HEK293 (cell line): ENCODE data around the gene LIPH.

Source experiments
- GFI1B ChIP-seq: fragments of 450-650 bp; formaldehyde crosslinking; IDR thresholded peaks from 2 replicates; pipeline ENCODE4 v1.5.1; 2016; ENCODE audit warnings: missing biosample characterization, missing genetic modification characterization
- GLIS2 ChIP-seq: fragments of 450-650 bp; formaldehyde crosslinking; IDR thresholded peaks from 2 replicates; pipeline ENCODE4 v1.5.1; 2016; ENCODE audit warnings: missing biosample characterization, missing genetic modification characterization
- HOXA7 ChIP-seq: sonication (generic); formaldehyde crosslinking; IDR thresholded peaks from 2 replicates; pipeline ENCODE4 v1.8.1; 2022; ENCODE audit warnings: missing genetic modification reagents, borderline replicate concordance
- OVOL3 ChIP-seq: fragments of 450-650 bp; formaldehyde crosslinking; IDR thresholded peaks from 2 replicates; pipeline ENCODE4 v1.5.1; 2016; ENCODE audit warnings: missing biosample characterization, missing genetic modification characterization
- PRDM4 ChIP-seq: fragments of 450-650 bp; formaldehyde crosslinking; IDR thresholded peaks from 2 replicates; pipeline ENCODE4 v1.5.1; 2017; ENCODE audit warnings: missing biosample characterization, missing genetic modification characterization
- SCRT1 ChIP-seq: fragments of 450-650 bp; formaldehyde crosslinking; IDR thresholded peaks from 2 replicates; pipeline ENCODE4 v1.5.1; 2016; ENCODE audit warnings: missing biosample characterization, missing genetic modification characterization, borderline replicate concordance
- ZBTB1 ChIP-seq: fragments of 450-650 bp; formaldehyde crosslinking; IDR thresholded peaks from 2 replicates; pipeline ENCODE4 v1.5.1; 2016; ENCODE audit warnings: missing biosample characterization, missing genetic modification characterization
- ZNF133 ChIP-seq: fragments of 450-650 bp; formaldehyde crosslinking; IDR thresholded peaks from 2 replicates; pipeline ENCODE4 v1.5.1; 2016; ENCODE audit warnings: missing biosample characterization, missing genetic modification characterization
- ZNF239 ChIP-seq: fragments of 450-650 bp; formaldehyde crosslinking; IDR thresholded peaks from 2 replicates; pipeline ENCODE4 v1.5.1; 2016; ENCODE audit warnings: missing biosample characterization, missing genetic modification characterization
- ZNF280D ChIP-seq: fragments of 450-650 bp; formaldehyde crosslinking; IDR thresholded peaks from 2 replicates; pipeline ENCODE4 v1.5.1; 2016; ENCODE audit warnings: missing biosample characterization, missing genetic modification characterization
- ZNF529 ChIP-seq: fragments of 450-650 bp; formaldehyde crosslinking; IDR thresholded peaks from 2 replicates; pipeline ENCODE4 v1.5.1; 2017; ENCODE audit warnings: missing genetic modification characterization, missing biosample characterization; ENCODE audit not compliant: insufficient replicate concordance
- ZNF664 ChIP-seq: fragments of 450-650 bp; formaldehyde crosslinking; IDR thresholded peaks from 2 replicates; pipeline ENCODE4 v1.5.1; 2016; ENCODE audit warnings: missing biosample characterization, missing genetic modification characterization
- ZNF677 ChIP-seq: fragments of 450-650 bp; IDR thresholded peaks from 2 replicates; pipeline ENCODE4 v1.5.0; 2018; ENCODE audit warnings: missing biosample characterization, mild to moderate bottlenecking, missing genetic modification characterization, moderate library complexity
- ZNF701 ChIP-seq: fragments of 450-650 bp; formaldehyde crosslinking; IDR thresholded peaks from 2 replicates; pipeline ENCODE4 v1.5.1; 2016; ENCODE audit warnings: missing biosample characterization, missing genetic modification characterization
- ZNF785 ChIP-seq: fragments of 450-650 bp; formaldehyde crosslinking; IDR thresholded peaks from 2 replicates; pipeline ENCODE4 v1.5.1; 2016; ENCODE audit warnings: missing biosample characterization, missing genetic modification characterization
- ZNF830 ChIP-seq: fragments of 450-650 bp; IDR thresholded peaks from 2 replicates; pipeline ENCODE4 v1.5.0; 2018; ENCODE audit warnings: missing biosample characterization, missing genetic modification characterization, low read depth, mild to moderate bottlenecking, moderate library complexity
- TF ChIP-seq, protein P1 (sequence below): fragments of 450-650 bp; formaldehyde crosslinking; IDR thresholded peaks from 2 replicates; pipeline ENCODE4 v1.5.1; 2016; ENCODE audit warnings: missing biosample characterization, missing genetic modification characterization
- TF ChIP-seq, protein P2 (sequence below): fragments of 450-650 bp; formaldehyde crosslinking; IDR thresholded peaks from 2 replicates; pipeline ENCODE4 v1.5.1; 2016; ENCODE audit warnings: missing biosample characterization, missing genetic modification characterization
- TF ChIP-seq, protein P3 (sequence below): fragments of 450-650 bp; formaldehyde crosslinking; IDR thresholded peaks from 2 replicates; pipeline ENCODE4 v1.5.1; 2017; ENCODE audit warnings: missing biosample characterization, missing genetic modification characterization
- TF ChIP-seq, protein P4 (sequence below): fragments of 450-650 bp; formaldehyde crosslinking; IDR thresholded peaks from 2 replicates; pipeline ENCODE4 v1.5.1; 2016; ENCODE audit warnings: missing biosample characterization, missing genetic modification characterization, borderline replicate concordance
- TF ChIP-seq, protein P5 (sequence below): IDR thresholded peaks from 2 replicates; pipeline ENCODE4 v1.6.1; 2011; ENCODE audit warnings: mild to moderate bottlenecking, low read depth, low read length, borderline replicate concordance
- TF ChIP-seq, protein P6 (sequence below): fragments of 450-650 bp; formaldehyde crosslinking; IDR thresholded peaks from 2 replicates; pipeline ENCODE4 v1.5.1; 2016; ENCODE audit warnings: missing biosample characterization, missing genetic modification characterization, low read depth
- TF ChIP-seq, protein P7 (sequence below): sonication (generic); formaldehyde crosslinking; IDR thresholded peaks from 2 replicates; pipeline ENCODE4 v1.8.1; 2022; ENCODE audit warnings: mild to moderate bottlenecking, moderate library complexity, missing genetic modification reagents

Gene LIPH

DNA sequence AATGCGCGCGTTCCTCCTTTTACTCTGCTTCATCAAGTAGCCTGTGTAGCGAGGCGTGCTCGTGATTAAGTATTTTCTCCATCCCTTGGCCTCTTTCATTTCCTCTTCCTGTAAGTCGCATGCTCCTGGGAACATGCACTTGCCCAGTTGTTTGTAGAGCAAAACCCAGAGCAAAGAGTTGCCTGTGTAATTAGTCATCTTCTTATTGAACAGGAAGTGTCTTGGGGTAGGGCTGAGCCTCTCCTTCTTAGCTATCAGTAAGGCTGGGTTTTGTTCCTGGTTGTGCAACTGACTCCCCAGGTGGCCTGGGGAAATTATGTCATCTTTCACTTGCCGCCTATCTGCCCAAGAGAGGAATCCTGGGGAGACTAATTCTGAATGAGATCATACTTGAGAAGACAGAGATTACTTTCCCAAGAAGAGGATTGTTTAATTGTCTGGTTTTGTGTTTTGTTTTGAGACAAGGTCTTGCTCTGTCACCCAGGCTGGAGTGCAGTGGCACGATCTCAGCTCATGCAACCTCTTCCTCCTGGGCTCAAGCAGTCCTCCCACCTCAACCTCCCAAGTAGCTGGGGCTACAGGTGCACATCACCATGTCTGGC is 14.9 kb downstream of the LIPH start (continued):
- 0 out of 2 replicates have a peak, but pooled peaks have one; percentile 14 for TF ChIP-seq SCRT1 (tag by site-specific recombination)
- peak; percentile 52; the same call in 1 of the 2 replicates for TF ChIP-seq ZNF280D (tag by site-specific recombination)
- TF ChIP-seq, protein P1, sequence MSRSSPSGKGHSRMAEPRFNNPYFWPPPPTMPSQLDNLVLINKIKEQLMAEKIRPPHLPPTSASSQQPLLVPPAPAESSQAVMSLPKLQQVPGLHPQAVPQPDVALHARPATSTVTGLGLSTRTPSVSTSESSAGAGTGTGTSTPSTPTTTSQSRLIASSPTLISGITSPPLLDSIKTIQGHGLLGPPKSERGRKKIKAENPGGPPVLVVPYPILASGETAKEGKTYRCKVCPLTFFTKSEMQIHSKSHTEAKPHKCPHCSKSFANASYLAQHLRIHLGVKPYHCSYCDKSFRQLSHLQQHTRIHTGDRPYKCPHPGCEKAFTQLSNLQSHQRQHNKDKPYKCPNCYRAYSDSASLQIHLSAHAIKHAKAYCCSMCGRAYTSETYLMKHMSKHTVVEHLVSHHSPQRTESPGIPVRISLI: no peak
- TF ChIP-seq, protein P2, sequence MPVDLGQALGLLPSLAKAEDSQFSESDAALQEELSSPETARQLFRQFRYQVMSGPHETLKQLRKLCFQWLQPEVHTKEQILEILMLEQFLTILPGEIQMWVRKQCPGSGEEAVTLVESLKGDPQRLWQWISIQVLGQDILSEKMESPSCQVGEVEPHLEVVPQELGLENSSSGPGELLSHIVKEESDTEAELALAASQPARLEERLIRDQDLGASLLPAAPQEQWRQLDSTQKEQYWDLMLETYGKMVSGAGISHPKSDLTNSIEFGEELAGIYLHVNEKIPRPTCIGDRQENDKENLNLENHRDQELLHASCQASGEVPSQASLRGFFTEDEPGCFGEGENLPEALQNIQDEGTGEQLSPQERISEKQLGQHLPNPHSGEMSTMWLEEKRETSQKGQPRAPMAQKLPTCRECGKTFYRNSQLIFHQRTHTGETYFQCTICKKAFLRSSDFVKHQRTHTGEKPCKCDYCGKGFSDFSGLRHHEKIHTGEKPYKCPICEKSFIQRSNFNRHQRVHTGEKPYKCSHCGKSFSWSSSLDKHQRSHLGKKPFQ (tag by site-specific recombination): no peak
- TF ChIP-seq GLIS2 (tag by site-specific recombination): peak; percentile 72
- TF ChIP-seq, protein P3, sequence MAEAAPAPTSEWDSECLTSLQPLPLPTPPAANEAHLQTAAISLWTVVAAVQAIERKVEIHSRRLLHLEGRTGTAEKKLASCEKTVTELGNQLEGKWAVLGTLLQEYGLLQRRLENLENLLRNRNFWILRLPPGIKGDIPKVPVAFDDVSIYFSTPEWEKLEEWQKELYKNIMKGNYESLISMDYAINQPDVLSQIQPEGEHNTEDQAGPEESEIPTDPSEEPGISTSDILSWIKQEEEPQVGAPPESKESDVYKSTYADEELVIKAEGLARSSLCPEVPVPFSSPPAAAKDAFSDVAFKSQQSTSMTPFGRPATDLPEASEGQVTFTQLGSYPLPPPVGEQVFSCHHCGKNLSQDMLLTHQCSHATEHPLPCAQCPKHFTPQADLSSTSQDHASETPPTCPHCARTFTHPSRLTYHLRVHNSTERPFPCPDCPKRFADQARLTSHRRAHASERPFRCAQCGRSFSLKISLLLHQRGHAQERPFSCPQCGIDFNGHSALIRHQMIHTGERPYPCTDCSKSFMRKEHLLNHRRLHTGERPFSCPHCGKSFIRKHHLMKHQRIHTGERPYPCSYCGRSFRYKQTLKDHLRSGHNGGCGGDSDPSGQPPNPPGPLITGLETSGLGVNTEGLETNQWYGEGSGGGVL (tag by site-specific recombination): peak; percentile 69
- no peak for TF ChIP-seq HOXA7 (CRISPR knock-in tag)
- TF ChIP-seq ZNF664: no peak
- no peak for TF ChIP-seq ZBTB1 (tag by site-specific recombination)
- no peak for TF ChIP-seq OVOL3 (tag by site-specific recombination)
- no peak for TF ChIP-seq ZNF830 (tag by site-specific recombination)
- TF ChIP-seq PRDM4 (tag by site-specific recombination): 0 out of 2 replicates have a peak, but pooled peaks have one; percentile 12
- no peak for TF ChIP-seq ZNF529
- TF ChIP-seq GFI1B (tag by site-specific recombination): peak; percentile 71
- TF ChIP-seq ZNF133 (tag by site-specific recombination): no peak
- TF ChIP-seq, protein P4, sequence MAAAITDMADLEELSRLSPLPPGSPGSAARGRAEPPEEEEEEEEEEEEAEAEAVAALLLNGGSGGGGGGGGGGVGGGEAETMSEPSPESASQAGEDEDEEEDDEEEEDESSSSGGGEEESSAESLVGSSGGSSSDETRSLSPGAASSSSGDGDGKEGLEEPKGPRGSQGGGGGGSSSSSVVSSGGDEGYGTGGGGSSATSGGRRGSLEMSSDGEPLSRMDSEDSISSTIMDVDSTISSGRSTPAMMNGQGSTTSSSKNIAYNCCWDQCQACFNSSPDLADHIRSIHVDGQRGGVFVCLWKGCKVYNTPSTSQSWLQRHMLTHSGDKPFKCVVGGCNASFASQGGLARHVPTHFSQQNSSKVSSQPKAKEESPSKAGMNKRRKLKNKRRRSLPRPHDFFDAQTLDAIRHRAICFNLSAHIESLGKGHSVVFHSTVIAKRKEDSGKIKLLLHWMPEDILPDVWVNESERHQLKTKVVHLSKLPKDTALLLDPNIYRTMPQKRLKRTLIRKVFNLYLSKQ (tag by site-specific recombination): no peak
- TF ChIP-seq, protein P5, sequence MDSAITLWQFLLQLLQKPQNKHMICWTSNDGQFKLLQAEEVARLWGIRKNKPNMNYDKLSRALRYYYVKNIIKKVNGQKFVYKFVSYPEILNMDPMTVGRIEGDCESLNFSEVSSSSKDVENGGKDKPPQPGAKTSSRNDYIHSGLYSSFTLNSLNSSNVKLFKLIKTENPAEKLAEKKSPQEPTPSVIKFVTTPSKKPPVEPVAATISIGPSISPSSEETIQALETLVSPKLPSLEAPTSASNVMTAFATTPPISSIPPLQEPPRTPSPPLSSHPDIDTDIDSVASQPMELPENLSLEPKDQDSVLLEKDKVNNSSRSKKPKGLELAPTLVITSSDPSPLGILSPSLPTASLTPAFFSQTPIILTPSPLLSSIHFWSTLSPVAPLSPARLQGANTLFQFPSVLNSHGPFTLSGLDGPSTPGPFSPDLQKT: no peak
- TF ChIP-seq, protein P6, sequence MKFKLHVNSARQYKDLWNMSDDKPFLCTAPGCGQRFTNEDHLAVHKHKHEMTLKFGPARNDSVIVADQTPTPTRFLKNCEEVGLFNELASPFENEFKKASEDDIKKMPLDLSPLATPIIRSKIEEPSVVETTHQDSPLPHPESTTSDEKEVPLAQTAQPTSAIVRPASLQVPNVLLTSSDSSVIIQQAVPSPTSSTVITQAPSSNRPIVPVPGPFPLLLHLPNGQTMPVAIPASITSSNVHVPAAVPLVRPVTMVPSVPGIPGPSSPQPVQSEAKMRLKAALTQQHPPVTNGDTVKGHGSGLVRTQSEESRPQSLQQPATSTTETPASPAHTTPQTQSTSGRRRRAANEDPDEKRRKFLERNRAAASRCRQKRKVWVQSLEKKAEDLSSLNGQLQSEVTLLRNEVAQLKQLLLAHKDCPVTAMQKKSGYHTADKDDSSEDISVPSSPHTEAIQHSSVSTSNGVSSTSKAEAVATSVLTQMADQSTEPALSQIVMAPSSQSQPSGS (tag by site-specific recombination): peak; percentile 95
- TF ChIP-seq, protein P7, sequence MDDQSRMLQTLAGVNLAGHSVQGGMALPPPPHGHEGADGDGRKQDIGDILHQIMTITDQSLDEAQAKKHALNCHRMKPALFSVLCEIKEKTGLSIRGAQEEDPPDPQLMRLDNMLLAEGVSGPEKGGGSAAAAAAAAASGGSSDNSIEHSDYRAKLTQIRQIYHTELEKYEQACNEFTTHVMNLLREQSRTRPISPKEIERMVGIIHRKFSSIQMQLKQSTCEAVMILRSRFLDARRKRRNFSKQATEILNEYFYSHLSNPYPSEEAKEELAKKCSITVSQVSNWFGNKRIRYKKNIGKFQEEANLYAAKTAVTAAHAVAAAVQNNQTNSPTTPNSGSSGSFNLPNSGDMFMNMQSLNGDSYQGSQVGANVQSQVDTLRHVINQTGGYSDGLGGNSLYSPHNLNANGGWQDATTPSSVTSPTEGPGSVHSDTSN (CRISPR knock-in tag): no peak
- no peak for TF ChIP-seq ZNF785 (tag by site-specific recombination)
- no peak for TF ChIP-seq ZNF701 (tag by site-specific recombination)
- no peak for TF ChIP-seq ZNF677 (tag by site-specific recombination)
- TF ChIP-seq ZNF239 (tag by site-specific recombination): no peak
